Neural cell (in vitro differentiated cells): ENCODE results near the gene NDEL1. TPM values are rescaled to one million over a fixed set of nuclear protein-coding genes. Genes with fewer than 3 reads are reported as not detected.

Experiments
- H2AFZ ChIP-seq: fragments of 200-600, 300-800 bp; sonication (generic), shearing (Covaris generic); 2 replicates; pipeline ENCODE4 v1.6.0; 2014; ENCODE audit warnings: low read depth, mild to moderate bottlenecking, antibody characterized with exemption, low read length, moderate library complexity
- H3F3A ChIP-seq: fragments of 200-600 bp; shearing (Covaris generic); 2 replicates; pipeline ENCODE4 v1.6.1; 2016; ENCODE audit warnings: mild to moderate bottlenecking, moderate library complexity, mixed read lengths, antibody characterized with exemption, low read length; ENCODE audit not compliant: insufficient read depth, poor library complexity, severe bottlenecking
- H3K27ac ChIP-seq: fragments of 200-600, 300-800 bp; sonication (generic), shearing (Covaris generic); 2 replicates; pipeline ENCODE4 v1.5.1; 2014; ENCODE audit warnings: mild to moderate bottlenecking, low read length, moderate library complexity
- H3K27me3 ChIP-seq: fragments of 300-800, 200-600 bp; sonication (generic), shearing (Covaris generic); 2 replicates; pipeline ENCODE4 v1.6.0; 2014; ENCODE audit warnings: mild to moderate bottlenecking, low read depth, low read length, moderate library complexity; ENCODE audit not compliant: insufficient read depth
- H3K36me3 ChIP-seq: fragments of 300-800, 200-600 bp; sonication (generic), shearing (Covaris generic); 2 replicates; pipeline ENCODE4 v1.5.1; 2014; ENCODE audit warnings: mild to moderate bottlenecking, antibody characterized with exemption, low read length, moderate library complexity; ENCODE audit not compliant: insufficient read depth
- H3K4me2 ChIP-seq: fragments of 300-800, 200-600 bp; sonication (generic), shearing (Covaris generic); 2 replicates; pipeline ENCODE4 v1.6.0; 2014; ENCODE audit warnings: mild to moderate bottlenecking, low read length
- H3K4me3 ChIP-seq: fragments of 300-800, 200-600 bp; sonication (generic), shearing (Covaris generic); 2 replicates; pipeline ENCODE4 v1.5.1; 2014; ENCODE audit warnings: mild to moderate bottlenecking, low read length, moderate library complexity
- H3K79me2 ChIP-seq: fragments of 200-600 bp; shearing (Covaris generic); replicated peaks from 2 replicates; pipeline ENCODE4 v1.6.0; 2014; ENCODE audit warnings: mild to moderate bottlenecking, low read length, moderate library complexity; ENCODE audit not compliant: insufficient read depth
- H3K9ac ChIP-seq: fragments of 300-800, 200-600 bp; sonication (generic), shearing (Covaris generic); 2 replicates; pipeline ENCODE4 v1.6.1; 2016; ENCODE audit warnings: mild to moderate bottlenecking, low read length, mixed read lengths
- H3K9me2 ChIP-seq: fragments of 200-600 bp; shearing (Covaris generic); 2 replicates; pipeline ENCODE4 v1.6.1; 2016; ENCODE audit warnings: mild to moderate bottlenecking, low read length, mixed read lengths; ENCODE audit not compliant: insufficient read depth
- H3K9me3 ChIP-seq: fragments of 200-600, 300-800 bp; sonication (generic), shearing (Covaris generic); 2 replicates; pipeline ENCODE4 v1.6.1; 2016; ENCODE audit warnings: mild to moderate bottlenecking, mixed run types, low read length, moderate library complexity, mixed read lengths
- H4K20me1 ChIP-seq: fragments of 200-600 bp; shearing (Covaris generic); 2 replicates; pipeline ENCODE4 v1.6.1; 2016; ENCODE audit warnings: mild to moderate bottlenecking, mixed run types; ENCODE audit not compliant: insufficient read depth
- EP300 ChIP-seq: fragments of 450-650 bp; conservative IDR thresholded peaks from 2 replicates; pipeline ENCODE4 v1.6.1; 2014; ENCODE audit warnings: antibody characterized with exemption, mild to moderate bottlenecking, moderate library complexity; ENCODE audit not compliant: poor library complexity, severe bottlenecking
- EZH2 ChIP-seq: fragments of 200-600, 300-800 bp; shearing (Covaris generic), sonication (generic); IDR thresholded peaks from 2 replicates; pipeline ENCODE4 v1.6.1; 2014; ENCODE audit warnings: antibody characterized with exemption, low read length, borderline replicate concordance, mild to moderate bottlenecking; ENCODE audit not compliant: insufficient read depth, poor library complexity, severe bottlenecking
- MXI1 ChIP-seq: fragments of 450-650 bp; conservative IDR thresholded peaks from 2 replicates; pipeline ENCODE4 v1.6.1; 2014; ENCODE audit warnings: antibody characterized with exemption, mild to moderate bottlenecking; ENCODE audit not compliant: poor library complexity, severe bottlenecking
- POLR2AphosphoS5 ChIP-seq: IDR thresholded peaks from 2 replicates; pipeline ENCODE4 v1.6.1; 2012
- RAD21 ChIP-seq: fragments of 450-650 bp; conservative IDR thresholded peaks from 2 replicates; pipeline ENCODE4 v1.6.1; 2014; ENCODE audit warnings: antibody characterized with exemption, mild to moderate bottlenecking, moderate library complexity
- REST ChIP-seq: IDR thresholded peaks from 2 replicates; pipeline ENCODE4 v1.6.1; 2012; ENCODE audit warnings: borderline replicate concordance
- SMC3 ChIP-seq: fragments of 450-650 bp; conservative IDR thresholded peaks from 2 replicates; pipeline ENCODE4 v1.6.1; 2014; ENCODE audit warnings: antibody characterized with exemption, mild to moderate bottlenecking, moderate library complexity; ENCODE audit not compliant: poor library complexity
- TAF1 ChIP-seq: IDR thresholded peaks from 2 replicates; pipeline ENCODE4 v1.6.1; 2012; ENCODE audit warnings: low read depth
- polyA plus RNA-seq: library from polyadenylated mRNA; depleted of rRNA; stranded (reverse); fragments of >200 nt; gene quantifications from 2 replicates; pipeline ENCODE4 v1.2.3, GENCODE V29; 2014
- TF ChIP-seq, protein P1 (sequence below): fragments of 450-650 bp; IDR thresholded peaks from 2 replicates; pipeline ENCODE4 v1.5.1; 2014; ENCODE audit warnings: antibody characterized with exemption, mild to moderate bottlenecking, moderate library complexity; ENCODE audit not compliant: poor library complexity, severe bottlenecking

Gene NDEL1
- polyA plus RNA-seq, 1 donor from 2014 or later: 25.7 TPM

GRCh38 chr17:8387914-8388651, 47.6 kb upstream of the NDEL1 start:
- no peak overlapping the region for H3K4me3 ChIP-seq
- no peak overlapping the region for H3K4me2 ChIP-seq
- TF ChIP-seq RAD21: no peak
- TF ChIP-seq POLR2AphosphoS5: no peak
- TF ChIP-seq REST: no peak
- TF ChIP-seq, protein P1, sequence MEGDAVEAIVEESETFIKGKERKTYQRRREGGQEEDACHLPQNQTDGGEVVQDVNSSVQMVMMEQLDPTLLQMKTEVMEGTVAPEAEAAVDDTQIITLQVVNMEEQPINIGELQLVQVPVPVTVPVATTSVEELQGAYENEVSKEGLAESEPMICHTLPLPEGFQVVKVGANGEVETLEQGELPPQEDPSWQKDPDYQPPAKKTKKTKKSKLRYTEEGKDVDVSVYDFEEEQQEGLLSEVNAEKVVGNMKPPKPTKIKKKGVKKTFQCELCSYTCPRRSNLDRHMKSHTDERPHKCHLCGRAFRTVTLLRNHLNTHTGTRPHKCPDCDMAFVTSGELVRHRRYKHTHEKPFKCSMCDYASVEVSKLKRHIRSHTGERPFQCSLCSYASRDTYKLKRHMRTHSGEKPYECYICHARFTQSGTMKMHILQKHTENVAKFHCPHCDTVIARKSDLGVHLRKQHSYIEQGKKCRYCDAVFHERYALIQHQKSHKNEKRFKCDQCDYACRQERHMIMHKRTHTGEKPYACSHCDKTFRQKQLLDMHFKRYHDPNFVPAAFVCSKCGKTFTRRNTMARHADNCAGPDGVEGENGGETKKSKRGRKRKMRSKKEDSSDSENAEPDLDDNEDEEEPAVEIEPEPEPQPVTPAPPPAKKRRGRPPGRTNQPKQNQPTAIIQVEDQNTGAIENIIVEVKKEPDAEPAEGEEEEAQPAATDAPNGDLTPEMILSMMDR: no peak
- no peak for TF ChIP-seq EP300
- TF ChIP-seq TAF1: no peak
- TF ChIP-seq SMC3: no peak
- no peak for TF ChIP-seq EZH2
- no peak for TF ChIP-seq MXI1

GRCh38 chr17:8391711-8392110, 44.0 kb upstream of the NDEL1 start:
- Histone ChIP-seq H4K20me1 (no peaks in the 10 kb centered on the region), H3K36me3 (no peaks in the 10 kb centered on the region), H3F3A (no peaks in the 10 kb centered on the region), H3K4me2 (no peak overlapping the region), H3K79me2 (no peaks in the 10 kb centered on the region), H3K9me2 (no peaks in the 10 kb centered on the region), H3K4me3 (no peak overlapping the region), H3K27me3 (no peaks in the 10 kb centered on the region), H2AFZ (no peak overlapping the region), H3K9me3 (no peaks in the 10 kb centered on the region), H3K9ac (no peak overlapping the region), H3K27ac (no peak overlapping the region)
- TF ChIP-seq TAF1 (no peak), SMC3 (no peak), POLR2AphosphoS5 (no peak), REST (no peak), EP300 (no peak), MXI1 (no peak), EZH2 (no peak)
- TF ChIP-seq, protein P1: no peak

More at GRCh38 chr17:8387914-8388651, 47.6 kb upstream of the NDEL1 start:
- no peaks in the 10 kb centered on the region for H3K36me3 ChIP-seq
- no peaks in the 10 kb centered on the region for H3K9me3 ChIP-seq
- H3F3A ChIP-seq: no peaks in the 10 kb centered on the region
- no peak overlapping the region for H3K27ac ChIP-seq
- no peaks in the 10 kb centered on the region for H4K20me1 ChIP-seq
- H3K79me2 ChIP-seq: no peaks in the 10 kb centered on the region
- H2AFZ ChIP-seq: no peak overlapping the region
- no peaks in the 10 kb centered on the region for H3K27me3 ChIP-seq
- H3K9ac ChIP-seq: no peak overlapping the region
- H3K9me2 ChIP-seq: no peaks in the 10 kb centered on the region
